ENCODE data around the gene MYCBP2. TPM values are rescaled to one million over a fixed set of nuclear protein-coding genes. Genes with fewer than 3 reads are reported as not detected.

The MYCBP2 gene
- total RNA-seq, 2 experiments from 2014 or later: 81.9 to 105 TPM

GRCh38 chr13:77150651-77151050 is 176.2 kb downstream of the MYCBP2 start:
- peaks cover 41% of the 10 kb centered on the region for H3K36me3 Mint-ChIP-seq (ENCODE audit: low read depth)
- ChIA-PET CTCF (no interaction called here), POLR2A (no interaction called here)
- H3K4me3 Mint-ChIP-seq: no peak overlapping the region
- no peak overlapping the region for H3K27ac Mint-ChIP-seq
- H3K4me1 Mint-ChIP-seq: no peaks in the 10 kb centered on the region
- no peaks in the 10 kb centered on the region for H3K27me3 Mint-ChIP-seq
- no peaks in the 10 kb centered on the region for H3K9me3 Mint-ChIP-seq
- DNase-seq: no peak

- H3K36me3 Mint-ChIP-seq (ENCODE audit: low read depth): peaks cover 47% of the 10 kb centered on the region
- H3K27me3 Mint-ChIP-seq: no peaks in the 10 kb centered on the region
- no peak overlapping the region for H3K4me3 Mint-ChIP-seq
- H3K9me3 Mint-ChIP-seq: no peaks in the 10 kb centered on the region
- CTCF ChIA-PET: no interaction called here
- H3K27ac Mint-ChIP-seq: no peak overlapping the region
- H3K4me1 Mint-ChIP-seq: no peaks in the 10 kb centered on the region
- no peak for DNase-seq
- POLR2A ChIA-PET: no interaction called here
Observed at GRCh38 chr13:77143431-77143830, 183.5 kb downstream of the MYCBP2 start.

DNA sequence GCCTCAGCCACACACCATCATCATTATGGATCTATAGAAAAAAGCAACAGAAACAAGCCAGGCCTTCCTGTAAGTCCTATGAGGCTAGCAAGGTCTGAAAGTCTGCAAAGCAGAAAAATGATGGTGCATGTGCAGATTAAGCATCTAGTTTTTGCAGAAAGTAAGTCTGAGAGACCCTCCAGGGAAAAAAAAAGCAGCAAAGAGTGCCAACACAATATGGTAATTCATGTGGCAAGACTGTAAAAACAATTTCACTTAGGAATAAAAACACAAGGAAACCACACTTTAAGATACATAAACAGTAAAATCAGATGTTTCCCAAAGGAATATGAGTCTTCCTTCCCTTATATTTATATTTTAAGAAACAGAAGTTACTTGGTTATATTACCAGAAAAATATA is 187.6 kb downstream of the MYCBP2 start:
- Mint-ChIP-seq H3K4me1 (peaks cover 2% of the 10 kb centered on the region), H3K27ac (no peak overlapping the region), H3K9me3 (no peaks in the 10 kb centered on the region), H3K27me3 (no peaks in the 10 kb centered on the region), H3K36me3 (ENCODE audit: low read depth) (peaks cover 54% of the 10 kb centered on the region), H3K4me3 (no peak overlapping the region)
- CTCF ChIA-PET: interaction anchor here (1.3 kb wide), 1 partner anchor 339 kb away, joined by 3 read pairs; no protein-coding TSS in a partner anchor
- DNase-seq: no peak
- POLR2A ChIA-PET: no interaction called here

GRCh38 chr13:77138813-77139212 is 188.1 kb downstream of the MYCBP2 start:
- CTCF ChIA-PET: interaction anchor here (0.6 to 1.3 kb wide), 2 partner anchors 133 to 339 kb away, joined by 3 read pairs; no protein-coding TSS in a partner anchor
- POLR2A ChIA-PET: no interaction called here
- H3K27ac Mint-ChIP-seq: no peak overlapping the region

GRCh38 chr13:77136902-77137420 is 189.9 kb downstream of the MYCBP2 start:
- Mint-ChIP-seq H3K9me3 (no peaks in the 10 kb centered on the region), H3K27me3 (no peaks in the 10 kb centered on the region), H3K27ac (no peak overlapping the region), H3K36me3 (ENCODE audit: low read depth) (peaks cover 54% of the 10 kb centered on the region), H3K4me1 (peaks cover 2% of the 10 kb centered on the region), H3K4me3 (no peak overlapping the region)
- POLR2A ChIA-PET: no interaction called here
- DNase-seq: no peak
- CTCF ChIA-PET: no interaction called here

More at GRCh38 chr13:77138813-77139212, 188.1 kb downstream of the MYCBP2 start:
- H3K4me1 Mint-ChIP-seq: peaks cover 2% of the 10 kb centered on the region
- H3K4me3 Mint-ChIP-seq: no peak overlapping the region
- peaks cover 54% of the 10 kb centered on the region for H3K36me3 Mint-ChIP-seq (ENCODE audit: low read depth)
- no peaks in the 10 kb centered on the region for H3K27me3 Mint-ChIP-seq
- DNase-seq: no peak
- H3K9me3 Mint-ChIP-seq: no peaks in the 10 kb centered on the region

GRCh38 chr13:77124423-77124822 is 202.5 kb downstream of the MYCBP2 start:
- H3K27me3 Mint-ChIP-seq: no peaks in the 10 kb centered on the region

GRCh38 chr13:77118134-77118533 is 208.8 kb downstream of the MYCBP2 start:
- Mint-ChIP-seq H3K27me3 (no peaks in the 10 kb centered on the region), H3K4me3 (no peak overlapping the region), H3K27ac (no peak overlapping the region), H3K4me1 (peaks cover 4% of the 10 kb centered on the region), H3K9me3 (no peaks in the 10 kb centered on the region), H3K36me3 (ENCODE audit: low read depth) (peaks cover 33% of the 10 kb centered on the region)
- ChIA-PET CTCF (no interaction called here), POLR2A (interaction anchor here (0.9 kb wide), 1 partner anchor 91 kb away, joined by 4 read pairs; the partner anchor contains the start of gene FBXL3)
- DNase-seq: no peak

More at GRCh38 chr13:77124423-77124822, 202.5 kb downstream of the MYCBP2 start:
- ChIA-PET CTCF (no interaction called here), POLR2A (no interaction called here)
- no peak for DNase-seq
- no peak overlapping the region for H3K4me3 Mint-ChIP-seq
- H3K4me1 Mint-ChIP-seq: peaks cover 4% of the 10 kb centered on the region
- H3K36me3 Mint-ChIP-seq (ENCODE audit: low read depth): peaks cover 21% of the 10 kb centered on the region
- H3K27ac Mint-ChIP-seq: no peak overlapping the region
- H3K9me3 Mint-ChIP-seq: no peaks in the 10 kb centered on the region

DNA sequence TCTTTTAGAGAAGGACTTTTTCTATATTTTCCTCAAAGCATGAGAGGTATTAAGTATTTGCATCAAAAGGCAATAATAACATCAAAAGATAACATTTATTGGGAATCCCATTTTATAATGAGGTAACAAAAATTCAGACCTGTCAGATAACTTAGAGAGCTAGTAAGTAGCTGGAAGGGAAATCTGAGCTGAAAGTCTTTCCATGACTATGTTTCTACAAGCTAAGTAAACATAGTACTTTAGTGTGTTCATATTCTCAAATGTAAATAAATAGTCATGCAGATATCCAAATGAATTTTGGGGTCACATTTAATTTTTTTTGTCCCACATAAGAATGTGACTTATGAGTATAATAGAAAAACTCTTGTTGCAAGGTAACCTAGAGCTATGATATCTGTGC is 212.6 kb downstream of the MYCBP2 start:
- Mint-ChIP-seq H3K4me3 (no peak overlapping the region), H3K27ac (no peak overlapping the region), H3K27me3 (no peaks in the 10 kb centered on the region), H3K4me1 (no peaks in the 10 kb centered on the region), H3K36me3 (ENCODE audit: low read depth) (peaks cover 53% of the 10 kb centered on the region), H3K9me3 (peaks cover 13% of the 10 kb centered on the region)
- POLR2A ChIA-PET: no interaction called here
- no peak for DNase-seq
- CTCF ChIA-PET: no interaction called here

- H3K4me3 Mint-ChIP-seq: no peak overlapping the region
- peaks cover 13% of the 10 kb centered on the region for H3K9me3 Mint-ChIP-seq
- no peak overlapping the region for H3K27ac Mint-ChIP-seq
- peaks cover 51% of the 10 kb centered on the region for H3K36me3 Mint-ChIP-seq (ENCODE audit: low read depth)
- ChIA-PET POLR2A (no interaction called here), CTCF (no interaction called here)
- no peak for DNase-seq
- no peaks in the 10 kb centered on the region for H3K4me1 Mint-ChIP-seq
- H3K27me3 Mint-ChIP-seq: no peaks in the 10 kb centered on the region
Observed at GRCh38 chr13:77113496-77113895, 213.4 kb downstream of the MYCBP2 start.

- ChIA-PET CTCF (interaction anchor here (0.6 kb wide), 1 partner anchor 19 kb away, joined by 3 read pairs; no protein-coding TSS in a partner anchor), POLR2A (no interaction called here)
- H3K9me3 Mint-ChIP-seq: no peaks in the 10 kb centered on the region
- H3K4me1 Mint-ChIP-seq: no peaks in the 10 kb centered on the region
- no peak overlapping the region for H3K4me3 Mint-ChIP-seq
- H3K36me3 Mint-ChIP-seq (ENCODE audit: low read depth): peaks cover 12% of the 10 kb centered on the region
- H3K27ac Mint-ChIP-seq: no peak overlapping the region
- no peak for DNase-seq
- H3K27me3 Mint-ChIP-seq: no peaks in the 10 kb centered on the region
Observed at GRCh38 chr13:77105051-77105450, 221.8 kb downstream of the MYCBP2 start.

DNA sequence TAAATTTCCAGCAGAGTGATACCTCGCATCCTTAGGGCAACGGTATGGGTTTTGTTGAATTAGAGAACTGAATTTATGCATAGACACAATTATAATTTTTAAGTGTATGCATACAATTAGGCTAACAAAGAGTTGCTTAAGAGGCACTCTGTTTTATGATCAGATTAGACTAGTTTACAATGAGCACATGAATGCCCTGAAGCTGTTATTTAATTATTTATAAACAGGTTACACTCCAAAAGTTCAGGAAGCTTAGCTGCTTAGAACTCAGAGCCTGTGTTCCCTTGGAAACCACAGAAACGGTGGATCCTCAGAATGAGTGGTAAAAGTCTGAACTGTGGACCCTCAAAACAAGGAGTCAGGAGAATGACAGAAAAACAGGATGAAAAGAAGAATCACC is 227.5 kb downstream of the MYCBP2 start:
- DNase-seq: no peak
- peaks cover 32% of the 10 kb centered on the region for H3K36me3 Mint-ChIP-seq (ENCODE audit: low read depth)
- H3K27ac Mint-ChIP-seq: no peak overlapping the region
- POLR2A ChIA-PET: no interaction called here
- no peaks in the 10 kb centered on the region for H3K4me1 Mint-ChIP-seq
- no peaks in the 10 kb centered on the region for H3K9me3 Mint-ChIP-seq
- H3K4me3 Mint-ChIP-seq: no peak overlapping the region
- H3K27me3 Mint-ChIP-seq: no peaks in the 10 kb centered on the region
- CTCF ChIA-PET: no interaction called here

- no peaks in the 10 kb centered on the region for H3K4me1 Mint-ChIP-seq
- no peaks in the 10 kb centered on the region for H3K9me3 Mint-ChIP-seq
- no peak for DNase-seq
- no peaks in the 10 kb centered on the region for H3K27me3 Mint-ChIP-seq
- H3K36me3 Mint-ChIP-seq (ENCODE audit: low read depth): peaks cover 46% of the 10 kb centered on the region
- CTCF ChIA-PET: no interaction called here
- POLR2A ChIA-PET: no interaction called here
- no peak overlapping the region for H3K27ac Mint-ChIP-seq
- H3K4me3 Mint-ChIP-seq: no peak overlapping the region
Observed at GRCh38 chr13:77095288-77095687, 231.6 kb downstream of the MYCBP2 start.

- Mint-ChIP-seq H3K27me3 (no peaks in the 10 kb centered on the region), H3K4me1 (no peaks in the 10 kb centered on the region), H3K36me3 (ENCODE audit: low read depth) (peaks cover 48% of the 10 kb centered on the region), H3K4me3 (no peak overlapping the region), H3K9me3 (no peaks in the 10 kb centered on the region), H3K27ac (no peak overlapping the region)
- POLR2A ChIA-PET: no interaction called here
- DNase-seq: no peak
- CTCF ChIA-PET: no interaction called here
Observed at GRCh38 chr13:77094773-77095172, 232.1 kb downstream of the MYCBP2 start.

DNA sequence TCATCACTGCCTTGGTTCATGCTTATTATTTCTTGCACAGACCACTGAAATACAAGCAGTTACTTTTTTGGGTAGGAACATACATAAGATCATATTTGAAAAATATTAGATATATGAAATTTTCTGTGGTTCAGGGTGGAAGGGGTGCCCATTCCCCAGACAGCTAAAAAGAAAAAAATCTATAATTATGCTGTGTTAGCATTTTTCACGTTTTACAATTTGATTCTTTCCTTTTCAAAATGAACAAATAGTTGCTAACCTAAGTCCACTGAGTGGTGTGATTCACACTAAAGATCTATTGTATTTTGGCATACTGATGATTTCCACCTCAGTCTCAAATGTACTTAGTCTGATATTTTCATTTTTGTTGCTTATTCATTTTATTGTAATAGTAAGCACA is 233.2 kb downstream of the MYCBP2 start:
- Mint-ChIP-seq H3K4me1 (no peaks in the 10 kb centered on the region), H3K27me3 (no peaks in the 10 kb centered on the region), H3K27ac (no peak overlapping the region), H3K36me3 (ENCODE audit: low read depth) (peaks cover 53% of the 10 kb centered on the region), H3K4me3 (no peak overlapping the region), H3K9me3 (no peaks in the 10 kb centered on the region)
- ChIA-PET CTCF (no interaction called here), POLR2A (no interaction called here)
- DNase-seq: no peak
